Embryonic facial prominence (tissue), 1 donor: ENCODE data around the gene PRR19.

ENCODE experiments used
- DNase-seq: peaks from one replicate; pipeline ENCODE4 v3.0.0-alpha.2; 2016; ENCODE audit errors: extremely low spot score

Gene PRR19

GRCh38 chr19:42294471-42295137, 7.3 kb upstream of the PRR19 start:
- no peak for DNase-seq

GRCh38 chr19:42295342-42295741, 6.6 kb upstream of the PRR19 start:
- DNase-seq, result no peak

GRCh38 chr19:42295831-42296525, 6.0 kb upstream of the PRR19 start:
- DNase-seq, result no peak

- no peak for DNase-seq
These were observed 4.9 kb upstream of the PRR19 start for GRCh38 chr19:42297039-42297438.

GRCh38 chr19:42303101-42303464, 1.2 kb downstream of the PRR19 start:
- DNase-seq, result no peak

GRCh38 chr19:42303876-42304275, 1.9 kb downstream of the PRR19 start:
- no peak for DNase-seq

- DNase-seq, result no peak
These were observed 4.7 kb downstream of the PRR19 start for GRCh38 chr19:42306646-42307045.

- no peak for DNase-seq
These were observed 7.8 kb downstream of the PRR19 start for GRCh38 chr19:42309686-42310085.

- no peak for DNase-seq
These were observed 9.7 kb downstream of the PRR19 start for GRCh38 chr19:42311657-42312056.

- DNase-seq, result no peak
These were observed 10.4 kb downstream of the PRR19 start for GRCh38 chr19:42312370-42312769.

- peak; percentile 53 for DNase-seq
These were observed 11.3 kb downstream of the PRR19 start, which contains the start of gene TMEM145 for GRCh38 chr19:42313096-42313839. TSS of gene TMEM145 (plus strand) at chr19:42313309. CDS start at chr19:42313377, 68 bp downstream.

- no peak for DNase-seq
These were observed 12.2 kb downstream of the PRR19 start for GRCh38 chr19:42313840-42314755.

GRCh38 chr19:42315024-42315423, 13.1 kb downstream of the PRR19 start:
- DNase-seq, result no peak

GRCh38 chr19:42316223-42317211, 14.6 kb downstream of the PRR19 start:
- no peak for DNase-seq

- no peak for DNase-seq
These were observed 15.6 kb downstream of the PRR19 start for GRCh38 chr19:42317535-42317934.

GRCh38 chr19:42322305-42322704, 20.4 kb downstream of the PRR19 start:
- DNase-seq, result no peak

- DNase-seq, result no peak
These were observed 21.5 kb downstream of the PRR19 start for GRCh38 chr19:42323473-42323851.

- DNase-seq, result no peak
These were observed 22.1 kb downstream of the PRR19 start for GRCh38 chr19:42323852-42324654.

GRCh38 chr19:42324655-42325307, 22.8 kb downstream of the PRR19 start:
- no peak for DNase-seq
